Measurements from ENCODE around the gene RPAIN. TPM values are rescaled to one million over a fixed set of nuclear protein-coding genes. Genes with fewer than 3 reads are reported as not detected.
"Not testable (repeated sequence)": the region's sequence is repeated elsewhere in the genome, so short reads cannot be mapped to it uniquely, and the experiment has no call there.

Gene RPAIN
- total RNA-seq, 2 donors from 2014 or later = 25.4 to 30.7 TPM

- no peaks in the 10 kb centered on the region for H3K9me3 ChIP-seq
- intact Hi-C loops (cut with DNase I) = no loop called here
- no peak overlapping the region for H3K9ac ChIP-seq (ENCODE audit: low read depth in 2 of 2, low read length in 2 of 2)
- no peaks in the 10 kb centered on the region for H3K4me1 ChIP-seq
- no peak overlapping the region for H3K4me3 ChIP-seq
- H3K27me3 ChIP-seq = no peaks in the 10 kb centered on the region
- DNase-seq = no peak
- peaks cover 7% of the 10 kb centered on the region for H3K36me3 ChIP-seq
- no peak overlapping the region for H3K27ac ChIP-seq
- TF ChIP-seq CTCF (IDR thresholded peaks at IDR 0.05) = no peak
Measured at GRCh38 chr17:5429191-5429887, 9.4 kb downstream of the RPAIN start.

GRCh38 chr17:5430413-5430999 lies 10.5 kb downstream of the RPAIN start:
- Histone ChIP-seq H3K9me3 (no peaks in the 10 kb centered on the region), H3K4me1 (no peaks in the 10 kb centered on the region), H3K27me3 (no peaks in the 10 kb centered on the region), H3K4me3 (no peak overlapping the region), H3K27ac (no peak overlapping the region), H3K9ac (ENCODE audit: low read depth in 2 of 2, low read length in 2 of 2) (no peak overlapping the region), H3K36me3 (peaks cover 13% of the 10 kb centered on the region)
- intact Hi-C loops (cut with DNase I) = no loop called here
- TF ChIP-seq CTCF (IDR thresholded peaks at IDR 0.05) = no peak
- DNase-seq = no peak

GRCh38 chr17:5431234-5431633 lies 11.3 kb downstream of the RPAIN start:
- H3K4me3 ChIP-seq; intact Hi-C loops (cut with DNase I); H3K36me3 ChIP-seq; H3K27me3 ChIP-seq; H3K9ac ChIP-seq (ENCODE audit: low read depth in 2 of 2, low read length in 2 of 2); H3K27ac ChIP-seq; DNase-seq; H3K9me3 ChIP-seq; H3K4me1 ChIP-seq: not testable (repeated sequence)

GRCh38 chr17:5431949-5432556 lies 12.1 kb downstream of the RPAIN start:
- Histone ChIP-seq H3K36me3 (peaks cover 7% of the 10 kb centered on the region), H3K27me3 (no peaks in the 10 kb centered on the region), H3K4me1 (peaks cover 3% of the 10 kb centered on the region), H3K9me3 (no peaks in the 10 kb centered on the region), H3K27ac (no peak overlapping the region), H3K4me3 (no peak overlapping the region), H3K9ac (ENCODE audit: low read depth in 2 of 2, low read length in 2 of 2) (no peak overlapping the region)
- no peak for TF ChIP-seq CTCF (IDR thresholded peaks at IDR 0.05)
- intact Hi-C loops (cut with DNase I) = no loop called here
- no peak for DNase-seq

GRCh38 chr17:5434984-5435383 lies 15.0 kb downstream of the RPAIN start:
- DNase-seq = no peak
- intact Hi-C loops (cut with DNase I) = no loop called here
- Histone ChIP-seq H3K27ac (no peak overlapping the region), H3K4me1 (peaks cover 3% of the 10 kb centered on the region), H3K9ac (ENCODE audit: low read depth in 2 of 2, low read length in 2 of 2) (no peak overlapping the region), H3K9me3 (no peaks in the 10 kb centered on the region), H3K36me3 (peaks cover 7% of the 10 kb centered on the region), H3K4me3 (no peak overlapping the region), H3K27me3 (no peaks in the 10 kb centered on the region)
- TF ChIP-seq CTCF (IDR thresholded peaks at IDR 0.05) = no peak

GRCh38 chr17:5435781-5436315 lies 15.9 kb downstream of the RPAIN start:
- H3K27ac ChIP-seq; DNase-seq; H3K36me3 ChIP-seq; H3K4me1 ChIP-seq; H3K27me3 ChIP-seq; H3K9me3 ChIP-seq; H3K4me3 ChIP-seq; intact Hi-C loops (cut with DNase I); H3K9ac ChIP-seq (ENCODE audit: low read depth in 2 of 2, low read length in 2 of 2): not testable (repeated sequence)
